HEK293 (cell line): ENCODE data around the gene ZACN.

Experiments used
- SP2 ChIP-seq: fragments of 450-650 bp; formaldehyde crosslinking; IDR thresholded peaks from 2 replicates; pipeline ENCODE4 v1.5.1; 2016; ENCODE audit warnings: missing biosample characterization, missing genetic modification characterization
- TCF7L2 ChIP-seq: IDR thresholded peaks from 2 replicates; pipeline ENCODE4 v1.6.1; 2011; ENCODE audit warnings: low read depth, mild to moderate bottlenecking, inconsistent platforms, low read length, moderate library complexity, borderline replicate concordance
- YY1 ChIP-seq: fragments of 450-650 bp; formaldehyde crosslinking; IDR thresholded peaks from 2 replicates; pipeline ENCODE4 v1.5.1; 2018; ENCODE audit warnings: missing biosample characterization, missing genetic modification characterization
- ZNF140 ChIP-seq: fragments of 450-650 bp; formaldehyde crosslinking; IDR thresholded peaks from 2 replicates; pipeline ENCODE4 v1.5.1; 2016; ENCODE audit warnings: missing biosample characterization, missing genetic modification characterization
- ZNF2 ChIP-seq: fragments of 450-650 bp; formaldehyde crosslinking; IDR thresholded peaks from 2 replicates; pipeline ENCODE4 v1.5.1; 2016; ENCODE audit warnings: missing biosample characterization, missing genetic modification characterization
- ZNF274 ChIP-seq, 2 experiments: fragments of 200-500 bp in 1 of 2; fragments of 450-650 bp in 1 of 2; sonication (Bioruptor generic) in 1 of 2; formaldehyde crosslinking in 1 of 2; IDR thresholded peaks; 2 replicates each; pipeline versions ENCODE4 v1.5.1 to v1.6.1; 2014 to 2016; ENCODE audit warnings: borderline replicate concordance in 1 of 2, inconsistent platforms in 1 of 2, low read length in 1 of 2, missing biosample characterization in 1 of 2, missing genetic modification characterization in 1 of 2
- ZNF426 ChIP-seq: fragments of 450-650 bp; formaldehyde crosslinking; IDR thresholded peaks from 2 replicates; pipeline ENCODE4 v1.5.1; 2017; ENCODE audit warnings: missing biosample characterization, missing genetic modification characterization, mild to moderate bottlenecking, inconsistent platforms, moderate library complexity
- ZNF629 ChIP-seq: fragments of 450-650 bp; formaldehyde crosslinking; IDR thresholded peaks from 2 replicates; pipeline ENCODE4 v1.5.1; 2017; ENCODE audit warnings: missing biosample characterization, missing genetic modification characterization
- TF ChIP-seq, protein P1 (sequence below): fragments of 450-650 bp; formaldehyde crosslinking; IDR thresholded peaks from 2 replicates; pipeline ENCODE4 v1.5.1; 2016; ENCODE audit warnings: missing biosample characterization, missing genetic modification characterization
- TF ChIP-seq, protein P2 (sequence below): IDR thresholded peaks from 2 replicates; pipeline ENCODE4 v1.6.1; 2011; ENCODE audit warnings: mild to moderate bottlenecking, low read depth, low read length, borderline replicate concordance

DNA sequence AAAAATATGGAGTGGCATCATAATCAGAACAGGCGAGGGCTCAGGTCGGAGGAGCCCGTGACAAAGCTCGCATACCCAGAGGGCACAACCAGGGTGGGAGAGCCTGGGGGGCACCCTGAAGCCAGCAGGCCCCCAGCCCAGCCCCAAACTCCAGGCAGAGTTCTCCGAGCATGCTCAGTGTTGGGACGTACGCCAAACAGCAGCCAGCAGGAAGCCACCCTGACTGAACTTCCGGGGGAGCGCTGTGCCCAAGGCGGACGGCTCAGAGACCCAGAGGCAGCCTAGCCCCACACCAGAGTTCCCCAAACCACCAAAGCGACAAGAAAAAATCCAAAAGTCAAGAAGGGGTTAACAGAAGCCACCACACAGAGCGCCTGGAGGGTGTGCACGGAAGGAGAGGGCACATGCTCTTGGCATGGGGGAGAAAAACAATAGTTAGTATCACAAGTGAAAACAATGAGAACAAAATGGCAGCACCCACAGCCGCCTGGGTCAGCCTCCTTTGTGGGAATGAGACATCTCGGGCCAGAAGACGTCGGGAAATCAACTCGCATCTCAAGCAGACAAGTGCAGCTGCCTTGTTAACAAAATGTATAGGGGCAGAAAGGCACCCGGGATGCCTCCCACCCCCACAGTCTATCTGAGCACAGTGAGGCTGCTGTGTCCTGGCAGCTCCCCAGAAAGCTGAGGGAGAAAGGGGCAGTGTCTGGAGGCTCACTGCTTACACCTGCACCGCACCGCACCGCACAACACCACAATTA, 12.7 kb downstream of the ZACN start:
- TF ChIP-seq ZNF426 (tag by site-specific recombination) (no peak), ZNF140 (tag by site-specific recombination) (no peak), SP2 (tag by site-specific recombination) (no peak), TCF7L2 (no peak), ZNF629 (tag by site-specific recombination) (no peak), ZNF2 (tag by site-specific recombination) (no peak), YY1 (tag by site-specific recombination) (no peak), ZNF274 (IDR thresholded peaks at IDR 0.05; ENCODE audit: low read length) (no peak), ZNF274 (tag by site-specific recombination; IDR thresholded peaks at IDR 0.05; ENCODE audit: borderline replicate concordance) (no peak)
- TF ChIP-seq, protein P1, sequence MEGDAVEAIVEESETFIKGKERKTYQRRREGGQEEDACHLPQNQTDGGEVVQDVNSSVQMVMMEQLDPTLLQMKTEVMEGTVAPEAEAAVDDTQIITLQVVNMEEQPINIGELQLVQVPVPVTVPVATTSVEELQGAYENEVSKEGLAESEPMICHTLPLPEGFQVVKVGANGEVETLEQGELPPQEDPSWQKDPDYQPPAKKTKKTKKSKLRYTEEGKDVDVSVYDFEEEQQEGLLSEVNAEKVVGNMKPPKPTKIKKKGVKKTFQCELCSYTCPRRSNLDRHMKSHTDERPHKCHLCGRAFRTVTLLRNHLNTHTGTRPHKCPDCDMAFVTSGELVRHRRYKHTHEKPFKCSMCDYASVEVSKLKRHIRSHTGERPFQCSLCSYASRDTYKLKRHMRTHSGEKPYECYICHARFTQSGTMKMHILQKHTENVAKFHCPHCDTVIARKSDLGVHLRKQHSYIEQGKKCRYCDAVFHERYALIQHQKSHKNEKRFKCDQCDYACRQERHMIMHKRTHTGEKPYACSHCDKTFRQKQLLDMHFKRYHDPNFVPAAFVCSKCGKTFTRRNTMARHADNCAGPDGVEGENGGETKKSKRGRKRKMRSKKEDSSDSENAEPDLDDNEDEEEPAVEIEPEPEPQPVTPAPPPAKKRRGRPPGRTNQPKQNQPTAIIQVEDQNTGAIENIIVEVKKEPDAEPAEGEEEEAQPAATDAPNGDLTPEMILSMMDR (tag by site-specific recombination), result no peak
- TF ChIP-seq, protein P2, sequence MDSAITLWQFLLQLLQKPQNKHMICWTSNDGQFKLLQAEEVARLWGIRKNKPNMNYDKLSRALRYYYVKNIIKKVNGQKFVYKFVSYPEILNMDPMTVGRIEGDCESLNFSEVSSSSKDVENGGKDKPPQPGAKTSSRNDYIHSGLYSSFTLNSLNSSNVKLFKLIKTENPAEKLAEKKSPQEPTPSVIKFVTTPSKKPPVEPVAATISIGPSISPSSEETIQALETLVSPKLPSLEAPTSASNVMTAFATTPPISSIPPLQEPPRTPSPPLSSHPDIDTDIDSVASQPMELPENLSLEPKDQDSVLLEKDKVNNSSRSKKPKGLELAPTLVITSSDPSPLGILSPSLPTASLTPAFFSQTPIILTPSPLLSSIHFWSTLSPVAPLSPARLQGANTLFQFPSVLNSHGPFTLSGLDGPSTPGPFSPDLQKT, result no peak
